8988T (cell line): Measurements from ENCODE around the gene TPM1.
"Not testable (repeated sequence)": the region's sequence is repeated elsewhere in the genome, so short reads cannot be mapped to it uniquely, and the experiment has no call there.

Experiments
- DNase-seq: peaks from one replicate; pipeline ENCODE4 v3.0.0; 2011

The TPM1 gene

GRCh38 chr15:63041974-63042876, at the start of gene TPM1:
TSS of gene TPM1 (plus strand) at chr15:63042747. CDS start at chr15:63042830, 83 bp downstream.
- peak; percentile 82 for DNase-seq

GRCh38 chr15:62993066-62993465, 49.5 kb upstream of the TPM1 start:
- DNase-seq = no peak

- DNase-seq = not testable (repeated sequence)
Measured at GRCh38 chr15:62993632-62994031, 48.9 kb upstream of the TPM1 start.

GRCh38 chr15:62994439-62994838, 48.1 kb upstream of the TPM1 start:
- no peak for DNase-seq

GRCh38 chr15:62994975-62995681, 47.4 kb upstream of the TPM1 start:
- no peak for DNase-seq

GRCh38 chr15:62997441-62997840, 45.1 kb upstream of the TPM1 start:
- DNase-seq = no peak

GRCh38 chr15:62998262-62998890, 44.2 kb upstream of the TPM1 start:
- no peak for DNase-seq

GRCh38 chr15:62999178-62999577, 43.4 kb upstream of the TPM1 start:
- no peak for DNase-seq

- no peak for DNase-seq
Measured at GRCh38 chr15:62999923-63000561, 42.5 kb upstream of the TPM1 start.

GRCh38 chr15:63000706-63001105, 41.8 kb upstream of the TPM1 start:
- no peak for DNase-seq

GRCh38 chr15:63004211-63004610, 38.3 kb upstream of the TPM1 start:
- no peak for DNase-seq

GRCh38 chr15:63006032-63006878, 36.3 kb upstream of the TPM1 start:
- DNase-seq = no peak

GRCh38 chr15:63008333-63009049, 34.1 kb upstream of the TPM1 start:
- DNase-seq = no peak

- no peak for DNase-seq
Measured at GRCh38 chr15:63010386-63010785, 32.2 kb upstream of the TPM1 start.

- no peak for DNase-seq
Measured at GRCh38 chr15:63010920-63011693, 31.4 kb upstream of the TPM1 start.

GRCh38 chr15:63012444-63012843, 30.1 kb upstream of the TPM1 start:
- DNase-seq = no peak

- no peak for DNase-seq
Measured at GRCh38 chr15:63013052-63013808, 29.3 kb upstream of the TPM1 start.

- no peak for DNase-seq
Measured at GRCh38 chr15:63014578-63014977, 28.0 kb upstream of the TPM1 start.

GRCh38 chr15:63015618-63016017, 26.9 kb upstream of the TPM1 start:
- no peak for DNase-seq

- DNase-seq = no peak
Measured at GRCh38 chr15:63016234-63016633, 26.3 kb upstream of the TPM1 start.
